Activated CD4-positive, alpha-beta T cell treated with anti-CD3 and anti-CD28 coated beads, Interleukin-2, amount 50 U/mL, for 4 hours (primary cell): ENCODE results near the gene HSPA5.

ENCODE experiments used
- DNase-seq, 2 experiments: peaks; one replicate each; pipeline ENCODE4 v3.0.0-alpha.2; 2020

Gene HSPA5

DNA sequence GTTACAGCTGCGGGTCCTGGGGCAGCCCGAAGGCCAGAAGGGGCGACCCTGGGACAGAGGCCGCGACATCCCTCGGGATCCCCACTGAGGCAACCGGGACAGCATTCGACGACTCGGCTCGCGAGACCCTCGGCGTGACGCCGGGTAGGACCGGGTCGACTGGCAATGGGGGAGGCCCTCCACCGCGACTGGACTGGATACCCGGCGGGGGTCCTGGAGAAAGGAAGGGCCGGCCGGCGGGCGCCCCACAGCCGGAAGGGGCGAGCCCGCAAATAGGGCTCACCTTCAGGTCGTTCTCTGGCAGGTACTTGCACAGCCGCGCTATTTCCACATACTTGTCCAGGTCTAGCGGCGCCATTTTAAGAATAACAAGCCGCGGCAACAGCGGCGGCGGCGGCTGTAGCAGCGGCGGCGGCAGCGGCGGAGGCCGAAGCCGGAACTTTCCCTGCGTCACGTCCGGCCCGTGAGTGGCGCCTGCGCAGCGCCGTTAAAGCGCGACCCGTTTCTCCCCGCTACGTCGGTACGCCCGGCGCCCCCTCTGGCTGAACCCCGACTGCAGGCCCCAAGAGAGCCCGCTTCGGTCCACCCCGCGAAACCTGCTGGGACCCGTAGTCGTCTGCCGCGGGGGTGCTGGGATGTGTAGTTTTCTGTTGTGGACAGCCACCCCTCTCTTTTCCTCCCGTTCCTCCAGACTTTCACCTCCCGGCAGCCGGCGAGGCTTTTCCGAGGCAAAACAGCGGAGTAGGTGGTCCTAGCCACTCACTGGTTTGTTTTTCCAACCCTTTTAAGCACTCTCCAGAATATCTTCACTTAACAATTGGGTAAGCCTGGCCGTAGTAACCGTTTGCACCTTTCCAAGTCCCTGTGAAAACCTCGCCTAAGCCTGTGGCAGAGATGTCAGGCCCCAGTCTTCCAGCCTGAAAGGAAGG, 51.5 kb downstream of the HSPA5 start, which contains the start of gene PPP6C:
Gene PPP6C (minus strand): TSS at position 443 of the 929 bp plus-strand sequence. CDS start 85 bp downstream, at position 358.
- DNase-seq = peak; percentile 98

DNA sequence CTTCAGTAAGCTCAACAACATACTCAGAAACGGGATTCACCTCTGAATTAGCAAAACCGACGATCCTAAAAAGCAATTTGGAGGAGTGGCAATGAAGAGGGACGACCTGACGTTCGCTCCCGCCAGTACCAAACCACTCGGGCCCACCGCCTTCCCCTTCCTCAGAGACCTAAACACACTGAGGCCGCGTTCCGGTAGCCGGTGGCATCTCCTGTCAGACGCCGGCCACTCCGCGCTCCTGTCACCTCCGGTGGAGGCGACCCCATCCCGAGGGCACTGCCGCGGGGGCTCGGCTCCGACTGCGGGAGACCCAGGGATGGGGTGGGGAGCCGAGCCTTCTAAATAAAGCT, 52.2 kb downstream of the HSPA5 start:
- DNase-seq = no peak
